ENCODE data around the gene DUSP22. TPM values are rescaled to one million over a fixed set of nuclear protein-coding genes. Genes with fewer than 3 reads are reported as not detected.

Gene DUSP22
- polyA plus RNA-seq, 1 donor, result 25.1 TPM

- no peaks in the 10 kb centered on the region for H3K9me3 ChIP-seq (ENCODE audit: control insufficient read depth, low read depth, low read length)
- DNase-seq, result no peak
- 100% methylated on average over 1 of the region's 10 CpGs for WGBS (ENCODE audit: insufficient coverage, low lambda C conversion rate)
- no peak overlapping the region for H3K27ac ChIP-seq (ENCODE audit: low read length)
- no peaks in the 10 kb centered on the region for H3K27me3 ChIP-seq (ENCODE audit: control insufficient read depth, insufficient read depth, low read length)
- H3K4me1 ChIP-seq (ENCODE audit: control insufficient read depth, insufficient read depth, low read length), result peaks cover 9% of the 10 kb centered on the region
- no peaks in the 10 kb centered on the region for H3K36me3 ChIP-seq (ENCODE audit: control insufficient read depth, insufficient read depth, low read length)
- no peak overlapping the region for H3K4me3 ChIP-seq (ENCODE audit: low read length)
Observed at GRCh38 chr6:286681-287488, 5.4 kb upstream of the DUSP22 start.

- Histone ChIP-seq H3K27ac (ENCODE audit: low read length) (no peak overlapping the region), H3K27me3 (ENCODE audit: control insufficient read depth, insufficient read depth, low read length) (no peaks in the 10 kb centered on the region), H3K4me3 (ENCODE audit: low read length) (no peak overlapping the region), H3K9me3 (ENCODE audit: control insufficient read depth, low read depth, low read length) (no peaks in the 10 kb centered on the region), H3K36me3 (ENCODE audit: control insufficient read depth, insufficient read depth, low read length) (no peaks in the 10 kb centered on the region), H3K4me1 (ENCODE audit: control insufficient read depth, insufficient read depth, low read length) (peaks cover 9% of the 10 kb centered on the region)
- no CpG with 5 or more reads among the region's 3 CpGs for WGBS (ENCODE audit: insufficient coverage, low lambda C conversion rate)
- DNase-seq, result no peak
Observed at GRCh38 chr6:287489-287860, 4.8 kb upstream of the DUSP22 start.

- no CpG with 5 or more reads among the region's 3 CpGs for WGBS (ENCODE audit: insufficient coverage, low lambda C conversion rate)
- no peak for DNase-seq
- Histone ChIP-seq H3K27me3 (ENCODE audit: control insufficient read depth, insufficient read depth, low read length) (no peaks in the 10 kb centered on the region), H3K4me3 (ENCODE audit: low read length) (no peak overlapping the region), H3K4me1 (ENCODE audit: control insufficient read depth, insufficient read depth, low read length) (peaks cover 15% of the 10 kb centered on the region), H3K9me3 (ENCODE audit: control insufficient read depth, low read depth, low read length) (no peaks in the 10 kb centered on the region), H3K27ac (ENCODE audit: low read length) (no peak overlapping the region), H3K36me3 (ENCODE audit: control insufficient read depth, insufficient read depth, low read length) (no peaks in the 10 kb centered on the region)
Observed at GRCh38 chr6:288866-289265, 3.4 kb upstream of the DUSP22 start.

GRCh38 chr6:290111-290922 lies 2.0 kb upstream of the DUSP22 start:
- Histone ChIP-seq H3K27me3 (ENCODE audit: control insufficient read depth, insufficient read depth, low read length) (no peaks in the 10 kb centered on the region), H3K9me3 (ENCODE audit: control insufficient read depth, low read depth, low read length) (no peaks in the 10 kb centered on the region), H3K4me3 (ENCODE audit: low read length) (no peak overlapping the region), H3K4me1 (ENCODE audit: control insufficient read depth, insufficient read depth, low read length) (peaks cover 15% of the 10 kb centered on the region), H3K36me3 (ENCODE audit: control insufficient read depth, insufficient read depth, low read length) (no peaks in the 10 kb centered on the region), H3K27ac (ENCODE audit: low read length) (no peak overlapping the region)
- 93% methylated on average over 3 of the region's 9 CpGs for WGBS (ENCODE audit: insufficient coverage, low lambda C conversion rate)
- DNase-seq, result no peak

- no peak for DNase-seq
- peak overlapping the region; percentile 90 for H3K4me3 ChIP-seq (ENCODE audit: low read length)
- no peaks in the 10 kb centered on the region for H3K9me3 ChIP-seq (ENCODE audit: control insufficient read depth, low read depth, low read length)
- H3K27ac ChIP-seq (ENCODE audit: low read length), result peak overlapping the region; percentile 98
- no peaks in the 10 kb centered on the region for H3K27me3 ChIP-seq (ENCODE audit: control insufficient read depth, insufficient read depth, low read length)
- no CpG with 5 or more reads among the region's 8 CpGs for WGBS (ENCODE audit: insufficient coverage, low lambda C conversion rate)
- no peaks in the 10 kb centered on the region for H3K36me3 ChIP-seq (ENCODE audit: control insufficient read depth, insufficient read depth, low read length)
- peaks cover 15% of the 10 kb centered on the region for H3K4me1 ChIP-seq (ENCODE audit: control insufficient read depth, insufficient read depth, low read length)
Observed at GRCh38 chr6:291204-291696, 1.0 kb upstream of the DUSP22 start.

- DNase-seq, result peak; percentile 45 to 79
- H3K4me1 ChIP-seq (ENCODE audit: control insufficient read depth, insufficient read depth, low read length), result peaks cover 15% of the 10 kb centered on the region
- H3K36me3 ChIP-seq (ENCODE audit: control insufficient read depth, insufficient read depth, low read length), result no peaks in the 10 kb centered on the region
- H3K27ac ChIP-seq (ENCODE audit: low read length), result peak overlapping the region; percentile 82
- H3K9me3 ChIP-seq (ENCODE audit: control insufficient read depth, low read depth, low read length), result no peaks in the 10 kb centered on the region
- H3K27me3 ChIP-seq (ENCODE audit: control insufficient read depth, insufficient read depth, low read length), result no peaks in the 10 kb centered on the region
- peak overlapping the region; percentile 46 for H3K4me3 ChIP-seq (ENCODE audit: low read length)
- WGBS (ENCODE audit: insufficient coverage, low lambda C conversion rate), result no CpG with 5 or more reads among the region's 52 CpGs
Observed at GRCh38 chr6:292506-293192, 362 bp downstream of the DUSP22 start.

GRCh38 chr6:293193-294174 lies 1.2 kb downstream of the DUSP22 start:
- peak overlapping the region; percentile 82 for H3K27ac ChIP-seq (ENCODE audit: low read length)
- H3K4me3 ChIP-seq (ENCODE audit: low read length), result peak overlapping the region; percentile 46
- H3K4me1 ChIP-seq (ENCODE audit: control insufficient read depth, insufficient read depth, low read length), result peaks cover 15% of the 10 kb centered on the region
- no peaks in the 10 kb centered on the region for H3K9me3 ChIP-seq (ENCODE audit: control insufficient read depth, low read depth, low read length)
- no peaks in the 10 kb centered on the region for H3K27me3 ChIP-seq (ENCODE audit: control insufficient read depth, insufficient read depth, low read length)
- no peaks in the 10 kb centered on the region for H3K36me3 ChIP-seq (ENCODE audit: control insufficient read depth, insufficient read depth, low read length)
- WGBS (ENCODE audit: insufficient coverage, low lambda C conversion rate), result 56% methylated on average over 1 of the region's 24 CpGs
- DNase-seq, result no peak

GRCh38 chr6:294656-295565 lies 2.6 kb downstream of the DUSP22 start:
- H3K27ac ChIP-seq (ENCODE audit: low read length), result no peak overlapping the region
- no peak overlapping the region for H3K4me3 ChIP-seq (ENCODE audit: low read length)
- no peaks in the 10 kb centered on the region for H3K36me3 ChIP-seq (ENCODE audit: control insufficient read depth, insufficient read depth, low read length)
- peaks cover 15% of the 10 kb centered on the region for H3K4me1 ChIP-seq (ENCODE audit: control insufficient read depth, insufficient read depth, low read length)
- peaks cover 2% of the 10 kb centered on the region for H3K9me3 ChIP-seq (ENCODE audit: control insufficient read depth, low read depth, low read length)
- no peak for DNase-seq
- no peaks in the 10 kb centered on the region for H3K27me3 ChIP-seq (ENCODE audit: control insufficient read depth, insufficient read depth, low read length)
- WGBS (ENCODE audit: insufficient coverage, low lambda C conversion rate), result 89% methylated on average over 7 of the region's 17 CpGs
